ENCODE measurements around the gene BRSK2.

BRSK2 gene

GRCh38 chr11:1497600-1497999 is 107.9 kb downstream of the BRSK2 start:
- POLR2A ChIA-PET: no interaction called here

GRCh38 chr11:1498262-1498661 is 108.5 kb downstream of the BRSK2 start:
- POLR2A ChIA-PET: no interaction called here
- no peak for TF ChIP-seq FOXM1 (IDR thresholded peaks at IDR 0.05; ENCODE audit: borderline replicate concordance)
- TF ChIP-seq FOXA1 (IDR thresholded peaks at IDR 0.05): no peak
- TF ChIP-seq TARDBP (IDR thresholded peaks at IDR 0.05): no peak
- no peak for TF ChIP-seq HDGF (IDR thresholded peaks at IDR 0.05; ENCODE audit: borderline replicate concordance)
- no peak for TF ChIP-seq ARNT (IDR thresholded peaks at IDR 0.05)
- CTCF ChIA-PET: no interaction called here
- DNase-seq (ENCODE audit: extremely low spot score): no peak

More at GRCh38 chr11:1497600-1497999, 107.9 kb downstream of the BRSK2 start:
- CTCF ChIA-PET: no interaction called here
- TF ChIP-seq FOXM1 (IDR thresholded peaks at IDR 0.05; ENCODE audit: borderline replicate concordance): no peak
- no peak for DNase-seq (ENCODE audit: extremely low spot score)

GRCh38 chr11:1499261-1499890 is 109.6 kb downstream of the BRSK2 start:
- TF ChIP-seq TARDBP (IDR thresholded peaks at IDR 0.05): no peak
- no peak for TF ChIP-seq BHLHE40 (IDR thresholded peaks at IDR 0.05; ENCODE audit: borderline replicate concordance)
- TF ChIP-seq SP1 (IDR thresholded peaks at IDR 0.05): no peak
- TF ChIP-seq SUZ12 (IDR thresholded peaks at IDR 0.05): no peak
- TF ChIP-seq FOXM1 (IDR thresholded peaks at IDR 0.05; ENCODE audit: borderline replicate concordance): no peak
- no peak for TF ChIP-seq L3MBTL2 (conservative IDR thresholded peaks at IDR 0.05)
- TF ChIP-seq HDGF (IDR thresholded peaks at IDR 0.05; ENCODE audit: borderline replicate concordance): no peak
- TF ChIP-seq PKNOX1 (IDR thresholded peaks at IDR 0.05): no peak
- TF ChIP-seq CTBP1 (IDR thresholded peaks at IDR 0.05; ENCODE audit: borderline replicate concordance): no peak
- no peak for TF ChIP-seq NFRKB (IDR thresholded peaks at IDR 0.05)
- no peak for TF ChIP-seq ZNF384 (IDR thresholded peaks at IDR 0.05)
- TF ChIP-seq ARNT (IDR thresholded peaks at IDR 0.05): no peak
- TF ChIP-seq ELF4 (IDR thresholded peaks at IDR 0.05): no peak
- TF ChIP-seq FOXK2 (IDR thresholded peaks at IDR 0.05): no peak
- TF ChIP-seq LEF1 (IDR thresholded peaks at IDR 0.05; ENCODE audit: borderline replicate concordance): no peak
- TF ChIP-seq FOXA1 (IDR thresholded peaks at IDR 0.05): no peak
- CTCF ChIA-PET: no interaction called here
- POLR2A ChIA-PET: interaction anchor here (1.2 kb wide), 1 partner anchor 8 kb away, joined by 3 read pairs; no protein-coding TSS in a partner anchor
- DNase-seq (ENCODE audit: extremely low spot score): no peak

GRCh38 chr11:1499899-1500298 is 110.2 kb downstream of the BRSK2 start:
- no peak for DNase-seq (ENCODE audit: extremely low spot score)
- no peak for TF ChIP-seq ELF4 (IDR thresholded peaks at IDR 0.05)
- TF ChIP-seq HDGF (IDR thresholded peaks at IDR 0.05; ENCODE audit: borderline replicate concordance): no peak
- TF ChIP-seq TARDBP (IDR thresholded peaks at IDR 0.05): no peak
- no peak for TF ChIP-seq ARNT (IDR thresholded peaks at IDR 0.05)
- TF ChIP-seq CTBP1 (IDR thresholded peaks at IDR 0.05; ENCODE audit: borderline replicate concordance): no peak
- no peak for TF ChIP-seq FOXM1 (IDR thresholded peaks at IDR 0.05; ENCODE audit: borderline replicate concordance)
- TF ChIP-seq FOXK2 (IDR thresholded peaks at IDR 0.05): no peak
- no peak for TF ChIP-seq BHLHE40 (IDR thresholded peaks at IDR 0.05; ENCODE audit: borderline replicate concordance)
- no peak for TF ChIP-seq PKNOX1 (IDR thresholded peaks at IDR 0.05)
- no peak for TF ChIP-seq NFRKB (IDR thresholded peaks at IDR 0.05)
- TF ChIP-seq L3MBTL2 (conservative IDR thresholded peaks at IDR 0.05): no peak
- no peak for TF ChIP-seq LEF1 (IDR thresholded peaks at IDR 0.05; ENCODE audit: borderline replicate concordance)
- POLR2A ChIA-PET: interaction anchor here (1.2 kb wide), 1 partner anchor 8 kb away, joined by 3 read pairs; no protein-coding TSS in a partner anchor
- CTCF ChIA-PET: no interaction called here

- no peak for DNase-seq (ENCODE audit: extremely low spot score)
- TF ChIP-seq SP1 (IDR thresholded peaks at IDR 0.05) (no peak), LEF1 (IDR thresholded peaks at IDR 0.05; ENCODE audit: borderline replicate concordance) (no peak), FOXK2 (IDR thresholded peaks at IDR 0.05) (no peak), NFRKB (IDR thresholded peaks at IDR 0.05) (no peak), FOXA1 (IDR thresholded peaks at IDR 0.05) (no peak), SUZ12 (IDR thresholded peaks at IDR 0.05) (no peak), PKNOX1 (IDR thresholded peaks at IDR 0.05) (no peak), FOXM1 (IDR thresholded peaks at IDR 0.05; ENCODE audit: borderline replicate concordance) (no peak), ARNT (IDR thresholded peaks at IDR 0.05) (no peak), L3MBTL2 (conservative IDR thresholded peaks at IDR 0.05) (no peak), BHLHE40 (IDR thresholded peaks at IDR 0.05; ENCODE audit: borderline replicate concordance) (no peak), TARDBP (IDR thresholded peaks at IDR 0.05) (no peak), CTBP1 (IDR thresholded peaks at IDR 0.05; ENCODE audit: borderline replicate concordance) (no peak), ELF4 (IDR thresholded peaks at IDR 0.05) (no peak), ZNF384 (IDR thresholded peaks at IDR 0.05) (no peak), HDGF (IDR thresholded peaks at IDR 0.05; ENCODE audit: borderline replicate concordance) (no peak)
- ChIA-PET POLR2A (no interaction called here), CTCF (no interaction called here)
These were observed 111.0 kb downstream of the BRSK2 start for GRCh38 chr11:1500466-1501420.
